Activated CD8-positive, alpha-beta memory T cell treated with anti-CD3 and anti-CD28 coated beads, Interleukin-2, amount 50 U/mL, for 1 hour (primary cell): ENCODE data around the gene TRMT13.
A peak's percentile ranks its signal among the peaks of the same experiment; 100 is the strongest.

Source experiments
- DNase-seq: peaks from one replicate; pipeline ENCODE4 v3.0.0-alpha.2; 2020; ENCODE audit errors: extremely low read depth

TRMT13 gene, protein sequence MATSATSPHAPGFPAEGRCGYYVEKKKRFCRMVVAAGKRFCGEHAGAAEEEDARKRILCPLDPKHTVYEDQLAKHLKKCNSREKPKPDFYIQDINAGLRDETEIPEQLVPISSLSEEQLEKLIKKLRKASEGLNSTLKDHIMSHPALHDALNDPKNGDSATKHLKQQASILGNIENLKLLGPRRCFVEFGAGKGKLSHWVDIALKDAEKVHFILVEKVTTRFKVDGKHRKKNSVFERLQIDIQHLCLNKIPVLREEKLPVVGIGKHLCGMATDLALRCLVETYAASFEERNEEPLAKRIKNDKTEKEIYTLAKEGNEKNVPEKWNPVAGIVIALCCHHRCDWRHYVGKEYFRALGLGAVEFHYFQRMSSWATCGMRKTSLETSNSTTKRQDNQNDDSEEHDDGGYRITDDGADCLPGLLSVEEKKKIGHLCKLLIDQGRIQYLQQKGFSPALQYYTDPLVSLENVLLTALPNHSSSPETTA

DNA sequence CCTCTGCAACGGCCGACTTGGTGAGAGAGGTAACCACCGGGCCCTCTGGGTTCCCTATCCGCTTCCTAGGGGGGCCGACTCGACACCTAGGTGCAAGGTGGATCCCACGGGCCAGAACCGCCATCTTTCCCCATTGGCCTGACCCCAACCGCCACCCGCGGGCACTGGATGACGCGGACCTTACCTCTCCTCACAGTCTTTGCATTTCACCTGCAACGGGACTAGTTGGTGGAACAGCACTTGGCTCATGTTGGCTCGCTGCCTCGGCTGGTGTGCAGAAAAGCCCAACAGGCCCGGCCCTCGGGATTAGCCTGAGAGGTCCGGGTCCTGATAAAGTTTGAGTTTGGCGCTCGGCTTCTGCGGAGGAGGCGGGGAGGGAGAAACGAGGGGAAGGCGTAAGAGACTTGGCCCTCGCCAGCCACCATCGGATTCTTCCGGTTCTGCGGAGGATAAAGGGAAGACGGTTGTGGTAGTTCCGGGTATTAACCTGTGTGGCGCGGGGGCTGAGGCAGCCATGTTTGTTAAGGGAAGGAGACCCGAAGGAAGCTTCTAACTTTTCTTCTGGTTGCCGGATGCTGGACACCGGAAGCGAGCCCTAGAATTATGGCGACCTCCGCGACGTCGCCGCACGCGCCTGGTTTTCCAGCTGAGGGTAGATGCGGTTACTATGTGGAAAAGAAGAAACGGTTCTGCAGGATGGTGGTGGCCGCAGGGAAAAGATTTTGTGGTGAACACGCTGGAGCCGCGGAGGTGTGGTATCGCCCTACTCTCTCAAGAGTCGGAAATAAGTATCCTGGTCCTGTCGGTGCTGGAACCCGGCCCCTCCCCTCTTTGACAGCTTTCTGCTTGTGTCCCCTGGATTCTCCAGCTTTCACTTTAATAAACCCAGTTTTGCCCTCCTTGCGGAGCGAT lies at the start of gene TRMT13, which contains the start of gene SASS6:
Gene TRMT13 (plus strand): TSS at position 598 of the 912 bp plus-strand sequence. CDS start 6 bp downstream, at position 604.
Gene SASS6 (minus strand): TSS at position 365 of the 912 bp plus-strand sequence. CDS start 116 bp downstream, at position 249.
- DNase-seq = peak; percentile 91

DNA sequence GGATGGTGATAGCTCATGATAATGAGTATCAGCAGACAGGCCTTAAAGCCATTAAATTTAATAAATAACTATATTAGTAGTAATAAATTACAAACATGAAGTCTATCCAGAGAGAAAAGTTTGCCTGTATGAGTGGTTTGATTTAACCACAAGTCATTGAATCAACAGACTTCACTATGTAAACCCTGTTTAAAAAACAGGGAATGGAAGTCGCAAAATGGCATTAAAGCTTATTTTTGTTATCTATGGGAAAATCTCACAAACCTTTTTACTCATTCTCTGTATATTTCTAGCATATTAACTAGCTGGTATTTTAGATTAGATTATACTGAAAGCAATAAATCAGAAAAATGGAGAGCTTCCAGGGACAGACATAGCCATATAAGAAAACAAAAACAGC lies 45.6 kb upstream of the TRMT13 start:
- DNase-seq = no peak

DNA sequence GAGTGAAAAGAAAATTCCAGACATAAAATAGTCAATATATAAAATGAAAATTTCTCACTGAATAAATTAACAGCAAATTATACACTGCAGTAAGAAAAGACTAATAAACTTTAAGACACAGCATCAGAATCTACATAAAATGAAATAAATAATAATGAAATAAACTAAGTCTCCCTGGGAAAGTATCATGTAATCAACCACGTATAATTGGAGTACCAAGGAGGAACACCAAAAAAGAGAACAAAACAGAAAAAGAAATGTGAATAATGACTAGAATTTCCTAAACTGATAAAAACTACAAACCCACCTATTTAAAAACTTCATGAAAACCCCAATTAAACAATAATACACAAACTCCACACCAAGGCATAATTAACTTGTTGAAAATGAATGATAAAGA lies 43.9 kb upstream of the TRMT13 start:
- no peak for DNase-seq

DNA sequence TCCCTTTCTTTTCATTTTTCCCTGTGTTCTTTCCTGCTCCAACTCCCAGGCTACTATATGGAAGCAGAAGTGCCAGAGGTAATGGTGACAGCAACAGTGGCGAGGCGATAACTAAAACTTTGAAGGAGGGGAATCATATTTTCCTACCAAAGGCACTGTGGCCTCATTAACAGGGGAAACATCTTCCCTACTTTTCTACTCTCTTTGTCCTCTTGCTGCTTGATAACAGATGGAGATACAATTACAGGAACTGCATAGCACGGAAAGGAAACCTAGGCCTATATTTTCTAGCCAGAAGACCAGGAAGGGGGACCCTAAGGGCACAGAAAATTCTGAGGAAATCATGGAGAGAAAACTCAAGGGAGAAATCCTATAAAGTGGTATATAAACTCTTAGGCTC lies 42.5 kb upstream of the TRMT13 start:
- DNase-seq = no peak

DNA sequence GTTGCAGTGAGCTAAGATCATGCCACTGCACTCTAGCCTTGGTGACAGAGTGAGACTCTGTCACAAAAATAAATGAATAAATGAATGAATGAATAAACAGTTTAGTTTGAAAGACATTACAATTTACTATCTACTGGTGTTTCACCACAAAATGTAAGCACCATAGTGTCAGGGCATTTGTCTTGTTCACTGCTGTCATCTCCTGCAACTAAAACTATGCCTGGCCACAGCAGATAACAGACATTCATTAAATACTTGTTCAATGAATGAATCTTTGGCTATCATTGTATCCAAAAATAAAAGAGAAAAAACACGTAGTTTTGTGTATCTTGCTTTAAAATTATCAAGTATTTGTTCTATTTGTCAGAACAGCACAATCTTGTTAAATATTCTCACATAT lies 32.8 kb upstream of the TRMT13 start:
- no peak for DNase-seq

DNA sequence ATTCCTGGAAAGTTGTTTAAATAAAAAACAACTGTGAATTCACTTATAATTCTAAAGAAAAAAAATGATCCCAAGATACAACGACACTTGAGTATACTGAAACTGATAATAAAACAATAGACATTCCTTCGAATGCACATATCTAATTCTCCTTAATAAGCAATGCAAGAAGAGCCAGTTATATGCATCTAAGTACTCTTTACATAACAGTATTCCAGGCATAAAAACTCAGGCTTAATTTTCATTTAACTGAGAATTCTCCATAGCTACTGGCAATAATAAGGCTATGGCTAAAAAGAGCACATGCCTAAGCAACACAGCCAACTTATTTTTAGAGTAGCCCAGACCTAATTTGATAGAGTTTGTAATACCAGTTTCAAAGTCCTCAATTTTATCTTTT lies 31.4 kb upstream of the TRMT13 start:
- DNase-seq = no peak

DNA sequence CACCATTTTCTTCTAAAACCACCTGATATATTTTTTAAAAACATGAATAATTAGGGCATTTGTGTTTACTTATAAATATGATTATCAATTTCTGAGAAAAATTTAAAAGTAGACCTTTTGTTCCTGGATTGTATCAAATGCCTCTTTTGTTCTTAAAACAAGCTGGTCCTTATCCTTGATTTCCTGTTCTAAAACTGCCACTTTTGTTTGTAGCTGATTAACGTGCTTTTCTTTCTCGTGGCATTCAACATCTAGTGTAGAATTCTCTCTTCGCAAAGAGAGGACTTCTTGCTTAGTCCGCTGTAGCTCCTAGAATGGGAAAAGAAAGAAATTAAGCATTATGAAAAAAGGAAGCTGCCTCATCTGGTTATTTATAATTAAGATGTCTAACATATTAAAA lies 25.3 kb upstream of the TRMT13 start:
- DNase-seq = no peak

DNA sequence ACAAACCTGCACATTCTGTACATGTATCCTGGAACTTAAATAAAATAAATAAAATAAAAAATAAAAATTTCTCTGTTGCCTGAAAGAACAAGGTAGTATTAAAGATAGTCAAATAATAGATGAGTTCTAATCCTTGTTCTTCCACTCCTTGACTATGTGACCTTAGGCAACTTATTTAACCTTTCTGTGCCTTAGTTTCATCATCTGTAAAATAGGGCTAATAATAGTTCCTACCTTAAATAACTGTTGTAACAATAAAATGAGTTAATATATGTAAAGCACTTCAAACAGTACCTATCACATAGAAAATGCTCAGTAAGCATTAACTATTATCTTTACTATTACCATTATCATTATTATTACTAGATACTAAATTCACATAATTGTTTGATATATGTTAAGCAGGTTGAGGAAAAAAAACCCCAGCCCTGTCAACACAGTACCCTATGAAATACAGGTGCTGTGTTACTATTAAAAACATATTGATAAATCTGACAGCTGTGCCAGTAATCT lies 23.4 kb upstream of the TRMT13 start:
- no peak for DNase-seq

DNA sequence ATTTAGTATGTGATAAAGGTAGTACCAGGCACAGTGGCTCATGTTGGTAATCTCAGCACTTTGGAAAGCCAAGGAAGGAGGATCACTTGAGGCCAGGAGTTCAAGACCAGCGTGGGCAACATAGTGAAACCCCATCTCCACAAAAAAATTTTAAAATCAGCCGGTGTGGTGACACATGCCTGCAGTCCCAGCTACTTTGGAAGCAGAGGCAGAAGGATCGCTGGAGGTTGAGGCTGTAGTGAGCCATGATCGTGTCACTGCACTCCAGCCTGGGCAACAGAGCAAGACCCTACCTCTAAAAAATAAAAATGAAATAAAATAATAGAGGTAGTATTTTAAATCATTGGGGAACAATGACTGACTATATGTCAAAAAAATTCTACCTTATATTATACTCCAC lies 17.4 kb upstream of the TRMT13 start:
- DNase-seq = no peak

DNA sequence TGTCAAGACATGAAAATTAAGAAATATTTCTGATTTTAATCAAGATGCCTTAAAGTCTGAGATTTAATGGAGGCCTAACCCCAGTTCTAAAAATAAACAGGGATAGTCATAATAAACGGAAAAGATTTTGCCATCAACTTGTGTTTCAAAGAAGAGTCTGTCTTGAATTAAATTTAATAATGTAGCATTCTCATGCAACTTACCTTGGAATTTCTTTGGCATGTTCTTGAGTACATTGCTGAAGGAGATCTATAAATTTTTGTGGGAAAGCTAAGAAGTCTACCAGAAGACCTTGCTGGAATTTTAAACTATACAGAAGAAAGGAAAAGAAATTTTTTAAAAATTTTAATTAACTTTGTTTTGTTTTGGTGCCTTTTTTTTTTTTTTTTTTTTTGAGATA lies 10.8 kb upstream of the TRMT13 start:
- DNase-seq = no peak

DNA sequence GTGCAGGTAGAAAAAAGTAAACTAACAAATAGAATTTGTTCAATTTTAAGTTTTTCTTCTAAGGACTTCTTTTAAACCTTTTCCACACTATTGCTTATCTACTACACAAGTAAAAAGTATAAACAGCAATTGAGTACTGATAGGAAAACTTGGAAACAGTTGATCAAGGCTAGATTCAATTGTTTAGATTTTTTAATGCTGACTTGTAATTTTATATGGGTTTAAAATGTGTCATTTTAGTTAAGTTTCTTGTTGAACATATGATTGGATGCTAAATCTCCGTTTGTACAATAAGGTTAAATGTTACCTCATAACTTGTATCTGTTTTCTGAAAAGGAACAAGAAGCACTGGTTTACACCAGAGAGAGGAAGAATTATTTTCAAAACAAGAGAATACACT lies 5.7 kb upstream of the TRMT13 start:
- no peak for DNase-seq

DNA sequence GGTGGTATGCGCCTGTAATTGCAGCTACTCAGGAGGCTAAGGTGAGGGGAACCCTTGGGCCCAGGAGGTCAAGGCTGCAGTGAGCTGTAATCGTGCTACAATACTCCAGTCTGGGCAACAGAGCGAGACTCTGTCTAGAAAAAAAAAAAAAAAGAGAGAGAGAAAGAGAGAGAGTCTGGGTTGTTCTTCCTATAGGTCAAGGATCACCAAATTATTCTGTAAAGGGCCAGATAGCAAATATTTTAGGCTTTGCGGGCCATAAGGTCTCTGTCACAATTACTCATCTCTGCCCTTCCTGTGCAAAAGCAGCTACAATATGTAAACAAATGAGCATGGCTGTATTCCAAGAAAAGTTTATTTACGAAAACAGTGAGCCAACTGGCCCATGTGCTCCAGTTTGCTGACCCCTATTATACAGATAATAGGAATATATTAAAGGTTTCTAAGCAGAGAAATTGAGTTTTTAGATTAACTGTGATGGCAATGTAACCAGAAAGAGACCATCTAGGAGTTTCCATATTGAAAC lies 2.3 kb upstream of the TRMT13 start:
- no peak for DNase-seq

DNA sequence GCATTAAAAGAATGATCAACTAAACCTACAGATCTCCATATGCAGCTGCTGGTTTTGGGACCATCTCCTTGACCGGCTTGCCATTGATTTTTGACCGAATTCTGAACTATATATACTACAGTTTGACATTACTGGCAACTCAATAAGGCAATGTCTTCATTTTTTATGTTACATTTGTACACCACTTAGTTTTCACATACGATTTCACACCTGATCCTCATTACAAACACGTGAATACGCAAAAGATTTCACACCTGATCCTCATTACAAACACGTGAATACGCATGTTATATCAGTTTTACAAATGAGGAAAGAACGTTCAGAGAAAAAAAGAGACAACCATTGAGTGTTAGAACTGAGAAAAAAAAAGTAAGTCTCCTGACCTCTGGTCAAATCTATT lies 1.3 kb upstream of the TRMT13 start:
- no peak for DNase-seq

DNA sequence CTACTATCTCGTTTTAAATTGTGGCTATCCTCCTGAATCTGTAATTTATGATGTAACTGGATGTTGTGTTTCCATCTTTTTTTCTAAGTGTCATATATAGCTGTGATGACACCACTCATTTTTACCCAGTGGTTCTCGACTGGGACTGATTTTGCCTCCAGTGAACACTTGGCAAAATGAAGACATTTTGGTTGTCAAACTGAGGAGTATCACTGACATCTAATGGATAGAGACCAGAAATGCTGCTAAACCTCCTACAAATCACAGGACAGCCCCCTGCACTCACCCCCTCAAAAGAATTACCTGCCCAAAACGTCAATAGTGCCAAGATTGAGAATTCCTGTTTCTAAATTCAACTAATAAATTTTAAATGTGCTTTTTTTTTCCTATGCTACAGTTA lies 1.9 kb downstream of the TRMT13 start:
- DNase-seq = no peak

DNA sequence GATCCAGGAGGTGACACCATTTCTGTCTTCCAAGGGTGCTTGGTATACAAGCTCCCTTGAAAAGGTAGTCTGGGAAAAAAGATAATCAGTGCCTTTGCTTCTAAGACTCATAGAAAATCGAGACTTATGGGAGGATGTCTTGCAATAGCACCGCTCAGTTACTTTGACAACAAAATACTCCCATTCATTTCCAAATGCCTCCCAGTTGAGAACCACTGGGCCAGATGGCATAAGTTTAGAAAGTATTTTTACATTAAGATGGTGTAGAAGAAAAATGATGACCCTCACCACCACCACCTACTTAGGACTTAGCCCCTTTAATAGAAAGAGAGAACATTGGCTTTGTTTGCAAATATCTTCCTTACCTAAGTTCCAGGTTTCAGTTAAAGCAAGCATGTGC lies 4.6 kb downstream of the TRMT13 start:
- no peak for DNase-seq

DNA sequence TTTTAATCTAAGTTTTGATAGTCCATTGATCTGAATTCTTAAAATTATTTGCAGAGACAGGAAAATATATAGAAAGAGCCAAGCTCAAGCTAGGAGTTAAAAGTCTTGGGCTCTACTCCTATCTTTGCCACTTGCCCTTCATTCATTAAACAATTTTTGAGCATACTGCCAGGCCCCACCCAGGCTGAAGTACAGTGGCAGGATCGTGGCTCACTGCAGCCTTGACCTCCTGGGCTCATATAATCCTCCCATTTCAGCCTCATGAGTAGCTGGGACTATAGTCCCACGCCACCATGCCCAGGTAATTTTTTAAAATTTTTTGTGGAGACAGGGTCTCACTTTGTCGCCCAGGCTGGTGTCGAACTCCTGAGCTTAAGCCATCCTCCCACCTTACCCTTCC lies 8.2 kb downstream of the TRMT13 start:
- DNase-seq = no peak

DNA sequence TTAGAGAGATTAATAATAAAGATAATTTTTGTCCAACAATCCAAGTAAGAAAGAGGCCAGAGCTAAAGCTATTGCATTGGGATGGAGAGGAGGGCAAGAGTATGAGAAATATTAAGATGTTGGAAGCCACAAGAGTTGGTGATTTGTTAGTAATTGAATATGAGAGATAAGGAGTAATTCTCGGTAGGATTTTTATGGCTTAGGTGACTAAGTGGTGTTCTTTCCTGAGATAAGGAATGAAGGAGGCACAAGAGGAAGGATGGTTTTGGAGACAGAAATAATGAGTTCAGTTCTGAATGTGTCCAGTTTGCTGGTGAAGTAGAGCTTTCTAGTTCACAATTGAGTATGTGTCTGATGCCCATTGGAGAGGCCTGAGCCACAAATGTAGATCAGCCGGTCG lies 9.4 kb downstream of the TRMT13 start:
- no peak for DNase-seq

DNA sequence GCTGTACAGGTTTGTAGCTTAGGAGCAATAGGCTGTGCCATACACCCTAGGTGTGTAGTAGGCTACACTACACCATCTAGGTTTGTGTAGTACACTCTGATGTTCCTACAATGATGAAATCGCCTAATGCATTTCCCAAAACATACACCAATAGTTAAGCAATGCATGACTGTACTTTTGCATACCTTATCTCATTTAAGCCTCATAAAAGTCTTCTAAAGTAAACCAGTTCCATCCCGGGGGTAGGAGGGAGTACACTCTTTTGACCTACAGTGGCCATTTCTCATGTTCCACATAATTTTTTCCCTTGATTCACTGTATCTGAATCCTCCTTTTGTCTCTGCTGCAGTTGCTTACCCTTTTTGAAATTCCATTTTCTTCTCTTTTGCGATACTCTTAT lies 12.2 kb downstream of the TRMT13 start:
- no peak for DNase-seq

DNA sequence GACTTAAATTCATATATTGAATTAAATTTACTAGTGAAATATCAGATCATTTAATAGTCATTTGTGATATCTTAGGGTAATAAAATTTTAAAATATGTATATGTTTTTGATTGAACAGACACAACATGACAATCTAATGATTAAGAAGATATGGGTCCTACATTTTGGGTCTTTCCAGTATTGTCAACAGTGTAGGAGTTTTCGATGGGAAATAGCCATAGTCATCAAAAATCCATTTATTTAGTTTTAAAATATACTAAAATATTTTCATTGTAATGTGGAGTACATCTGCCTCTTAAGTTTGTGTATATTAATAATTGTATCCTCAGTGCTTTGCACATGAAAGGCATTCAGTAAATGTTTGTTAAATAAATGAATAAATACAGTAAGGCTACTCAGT lies 14.0 kb downstream of the TRMT13 start:
- DNase-seq = no peak

DNA sequence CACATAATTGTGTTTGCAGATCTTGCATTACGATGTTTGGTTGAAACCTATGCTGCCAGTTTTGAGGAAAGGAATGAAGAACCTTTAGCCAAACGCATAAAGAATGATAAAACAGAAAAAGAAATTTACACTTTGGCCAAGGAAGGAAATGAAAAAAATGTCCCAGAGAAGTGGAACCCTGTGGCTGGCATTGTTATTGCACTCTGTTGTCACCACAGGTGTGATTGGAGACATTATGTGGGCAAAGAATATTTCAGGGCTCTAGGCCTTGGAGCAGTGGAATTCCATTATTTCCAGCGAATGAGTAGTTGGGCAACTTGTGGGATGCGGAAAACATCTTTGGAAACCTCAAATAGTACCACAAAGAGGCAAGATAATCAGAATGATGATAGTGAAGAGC lies 14.9 kb downstream of the TRMT13 start:
- DNase-seq = no peak

DNA sequence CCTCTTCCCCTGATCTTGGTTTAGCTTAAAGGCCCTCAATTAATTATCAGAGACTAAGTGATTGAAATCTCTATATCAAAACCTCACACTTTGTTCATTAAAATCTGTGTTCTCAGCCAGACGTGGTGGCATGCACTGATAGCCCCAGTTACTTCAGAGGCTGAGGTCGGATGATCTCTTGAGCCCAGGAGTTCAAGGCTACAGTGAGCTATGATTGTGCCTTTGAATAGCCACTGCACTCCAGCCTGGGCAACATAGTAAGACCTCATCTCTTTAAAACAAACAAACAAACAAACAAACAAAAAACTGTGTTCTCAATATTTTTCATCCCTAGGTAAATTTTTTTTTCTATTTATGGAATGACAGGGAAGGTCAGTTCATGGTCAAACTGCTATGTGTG lies 18.7 kb downstream of the TRMT13 start:
- DNase-seq = no peak

DNA sequence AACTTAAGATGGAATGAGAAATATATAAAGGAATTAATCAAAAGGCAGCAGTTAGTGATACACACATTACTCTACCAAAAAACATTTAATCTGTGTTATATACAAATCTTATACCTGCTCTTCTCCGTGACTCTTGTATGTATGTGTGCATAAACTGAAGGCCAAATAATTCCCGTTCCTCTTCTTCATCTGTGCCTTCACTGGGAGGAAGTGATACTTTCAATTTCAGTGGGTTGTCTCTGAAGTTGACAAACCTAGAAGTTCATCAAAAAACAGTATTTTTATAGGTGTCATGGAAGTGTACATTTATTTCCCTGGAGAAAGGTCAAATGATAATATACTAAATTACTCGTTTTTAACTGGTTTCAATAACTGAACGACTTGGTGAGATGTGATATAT lies 19.3 kb downstream of the TRMT13 start:
- DNase-seq = no peak
